GM18870 (cell line): Measurements from ENCODE around the gene NAXE.
"Not testable (repeated sequence)": the region's sequence is repeated elsewhere in the genome, so short reads cannot be mapped to it uniquely, and the experiment has no call there.

Source experiments
- ATAC-seq: cut with Tn5 transposase; IDR thresholded peaks from one replicate; pipeline ENCODE4 v1.9.1; 2021; ENCODE audit warnings: moderate library complexity; ENCODE audit not compliant: unreplicated experiment

NAXE gene

GRCh38 chr1:156622581-156623297, 31.2 kb downstream of the NAXE start:
- no peak for ATAC-seq

DNA sequence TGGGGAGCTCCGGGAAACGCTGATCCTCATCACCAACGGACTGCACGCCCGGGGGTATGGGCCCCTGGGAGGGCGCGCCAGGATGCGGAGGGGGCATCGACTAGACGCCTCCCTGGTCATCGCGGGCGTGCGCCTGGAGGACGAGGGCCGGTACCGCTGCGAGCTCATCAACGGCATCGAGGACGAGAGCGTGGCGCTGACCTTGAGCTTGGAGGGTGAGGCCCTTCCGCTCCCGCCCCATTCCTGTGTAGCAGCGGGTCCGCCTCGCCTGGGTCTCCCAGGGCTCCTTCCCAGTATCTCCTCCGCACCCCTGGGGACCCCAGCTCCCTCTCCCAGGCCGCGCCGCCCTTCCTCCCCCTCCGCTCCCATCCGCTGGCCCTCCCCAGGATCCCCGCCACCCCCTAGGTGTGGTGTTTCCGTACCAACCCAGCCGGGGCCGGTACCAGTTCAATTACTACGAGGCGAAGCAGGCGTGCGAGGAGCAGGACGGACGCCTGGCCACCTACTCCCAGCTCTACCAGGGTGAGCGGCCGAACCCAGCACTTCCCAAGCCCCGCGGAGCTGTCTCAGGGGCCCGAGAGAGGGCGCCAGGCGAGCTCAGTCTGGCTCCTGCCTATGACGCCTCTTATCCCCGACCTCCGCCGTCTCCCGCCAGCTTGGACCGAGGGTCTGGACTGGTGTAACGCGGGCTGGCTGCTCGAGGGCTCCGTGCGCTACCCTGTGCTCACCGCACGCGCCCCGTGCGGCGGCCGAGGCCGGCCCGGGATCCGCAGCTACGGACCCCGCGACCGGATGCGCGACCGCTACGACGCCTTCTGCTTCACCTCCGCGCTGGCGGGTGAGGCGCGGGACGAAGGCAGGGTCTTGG, 32.6 kb downstream of the NAXE start:
- no peak for ATAC-seq

DNA sequence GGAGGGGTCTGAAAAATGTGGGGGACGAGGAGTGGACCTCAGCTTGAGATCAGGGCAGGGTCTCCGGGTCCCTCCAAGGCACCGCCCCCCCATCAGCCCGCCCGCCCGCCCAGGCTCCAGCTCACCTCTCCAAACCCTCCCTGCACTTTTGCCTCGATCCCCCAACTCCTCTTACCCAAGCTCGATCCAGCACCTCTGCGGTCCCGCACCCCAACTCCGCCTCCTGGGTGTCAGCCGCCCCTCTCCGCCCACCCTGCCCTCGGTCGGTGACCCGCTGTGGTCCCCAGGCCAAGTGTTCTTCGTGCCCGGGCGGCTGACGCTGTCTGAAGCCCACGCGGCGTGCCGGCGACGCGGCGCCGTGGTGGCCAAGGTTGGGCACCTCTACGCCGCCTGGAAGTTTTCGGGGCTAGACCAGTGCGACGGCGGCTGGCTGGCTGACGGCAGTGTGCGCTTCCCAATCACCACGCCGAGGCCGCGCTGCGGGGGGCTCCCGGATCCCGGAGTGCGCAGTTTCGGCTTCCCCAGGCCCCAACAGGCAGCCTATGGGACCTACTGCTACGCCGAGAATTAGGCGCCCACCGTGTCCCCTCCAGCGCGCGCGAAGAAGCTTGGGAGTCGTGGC, 33.3 kb downstream of the NAXE start:
- ATAC-seq, result no peak

DNA sequence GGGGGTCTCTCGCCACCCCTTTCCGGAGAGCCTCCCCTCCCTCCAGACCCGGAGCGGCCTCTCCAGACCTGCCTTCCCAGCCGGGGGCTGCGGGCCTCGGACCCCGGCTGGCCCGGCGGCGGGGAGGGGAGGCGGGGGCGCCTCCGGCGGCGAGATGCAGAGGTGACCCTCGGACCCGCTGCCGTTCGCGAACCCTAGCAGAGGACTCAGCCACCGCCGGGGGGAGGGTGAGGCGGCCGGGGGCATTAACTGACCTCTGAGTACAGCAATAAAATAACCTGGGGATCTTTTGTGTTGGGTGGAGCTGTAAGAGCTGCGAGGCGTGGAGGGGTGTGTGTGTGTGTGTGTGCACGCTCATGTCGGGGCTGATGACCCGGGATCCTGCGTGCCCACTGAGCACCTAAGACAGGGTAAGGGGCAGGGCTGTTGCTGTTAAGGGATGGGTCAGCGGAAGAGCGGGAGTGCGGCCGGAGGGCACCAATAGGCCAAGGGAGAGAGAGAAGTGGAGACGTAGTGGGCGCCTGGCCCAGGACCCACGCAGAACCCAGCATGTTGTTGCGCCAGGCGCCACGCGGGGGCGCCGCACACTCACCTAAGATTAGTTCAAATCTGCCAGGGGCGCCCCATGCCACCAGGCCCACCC, 34.0 kb downstream of the NAXE start:
- ATAC-seq, result no peak

DNA sequence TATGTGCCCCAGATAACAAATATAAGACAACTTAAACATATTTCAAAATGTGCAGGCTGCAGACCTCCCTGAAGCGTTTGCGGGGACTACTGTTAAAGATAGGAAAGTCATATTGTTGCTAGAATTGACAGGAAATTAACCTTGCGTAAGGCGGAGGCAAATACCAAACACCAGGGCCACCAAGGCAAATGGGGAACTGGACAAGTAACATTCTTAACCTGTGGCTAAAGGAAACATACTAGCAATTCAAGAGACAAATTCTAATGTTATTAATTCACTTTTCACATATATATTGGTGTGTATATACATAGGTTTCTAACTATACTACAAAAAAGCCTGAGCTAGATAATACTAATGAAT, 34.5 kb downstream of the NAXE start:
- no peak for ATAC-seq

DNA sequence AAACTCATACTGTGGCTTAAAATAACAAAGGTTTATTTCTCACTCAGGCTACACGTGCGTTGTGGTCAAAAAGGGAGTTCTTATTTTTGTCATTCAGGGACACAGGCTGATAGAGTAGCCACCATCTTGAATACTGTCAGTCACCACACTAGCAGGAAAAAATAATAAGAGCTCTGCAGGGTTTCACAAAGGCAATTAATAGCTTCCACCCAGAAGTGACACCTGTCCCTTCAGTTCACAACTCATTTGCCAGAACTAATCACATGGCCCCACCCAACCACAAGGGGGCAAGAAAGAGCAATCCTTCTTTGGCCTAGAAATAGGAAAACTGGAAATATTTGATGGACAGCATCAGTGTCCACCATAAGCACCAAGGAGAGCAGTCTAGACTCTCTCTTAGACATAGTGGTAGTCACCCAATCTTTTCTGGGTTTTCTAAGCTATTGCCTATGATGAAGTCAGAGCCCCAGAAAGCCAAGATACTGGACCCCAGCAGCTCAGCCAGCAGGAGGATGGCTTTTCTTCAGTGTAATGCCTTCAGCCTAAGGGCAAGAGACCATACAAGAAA, 35.8 kb downstream of the NAXE start:
- ATAC-seq, result no peak

- no peak for ATAC-seq
Observed at GRCh38 chr1:156629823-156630449, 38.4 kb downstream of the NAXE start.

DNA sequence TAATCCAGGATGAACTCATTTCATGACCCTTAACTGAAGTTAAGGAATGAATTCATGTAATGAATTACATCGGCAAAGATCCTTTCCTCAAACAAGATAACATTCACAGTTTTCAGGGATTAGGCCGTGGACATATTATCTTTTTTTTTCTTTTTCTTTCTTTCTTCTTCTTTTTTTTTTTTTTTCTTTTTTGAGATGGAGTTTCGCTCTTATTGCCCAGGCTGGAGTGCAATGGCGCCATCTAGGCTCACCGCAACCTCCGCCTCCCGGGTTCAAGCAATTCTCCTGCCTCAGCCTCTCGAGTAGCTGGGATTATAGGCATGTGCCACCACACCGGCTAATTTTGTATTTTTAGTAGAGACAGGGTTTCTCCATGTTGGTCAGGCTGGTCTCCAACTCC, 39.6 kb downstream of the NAXE start:
- ATAC-seq, result not testable (repeated sequence)

- no peak for ATAC-seq
Observed at GRCh38 chr1:156632355-156632754, 40.8 kb downstream of the NAXE start.

DNA sequence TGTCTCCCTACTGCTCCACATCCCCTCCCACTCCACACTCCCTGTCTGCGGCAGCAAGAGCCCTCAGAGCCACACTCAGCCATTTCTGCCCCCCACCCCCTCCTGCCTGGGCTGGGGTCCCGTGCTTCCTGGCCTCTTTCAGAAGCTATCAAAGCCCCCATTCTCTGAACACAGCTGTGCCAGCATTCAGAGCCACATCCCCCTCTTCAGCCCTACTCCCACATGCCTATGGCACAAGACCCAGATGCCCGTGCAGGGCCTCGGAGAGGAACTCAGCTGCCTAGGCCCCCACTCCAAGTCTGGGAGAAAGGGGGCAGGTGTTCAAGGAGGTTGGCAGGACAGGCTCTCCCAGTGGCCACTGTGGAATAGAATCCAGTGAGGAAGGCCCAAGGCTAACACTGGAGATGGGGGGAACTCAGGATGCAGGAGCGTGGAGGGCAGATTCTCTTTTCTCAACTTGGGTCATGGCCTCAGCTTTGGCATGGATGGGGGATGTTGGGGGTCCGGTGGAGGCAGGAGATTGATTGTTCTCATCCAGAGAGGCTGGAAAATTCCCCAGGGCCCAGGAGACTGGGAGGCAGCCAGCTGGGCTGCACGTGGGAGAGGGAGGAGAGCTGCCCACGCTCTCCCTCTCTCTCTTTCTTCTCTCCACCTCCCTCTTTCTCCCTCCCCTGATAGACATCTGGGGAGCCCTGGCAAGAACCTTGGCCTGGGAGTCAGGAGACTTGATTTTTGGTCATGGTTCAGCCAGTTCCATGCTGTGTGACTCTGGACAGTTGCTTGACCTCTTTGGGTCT, 46.8 kb downstream of the NAXE start:
- no peak for ATAC-seq

DNA sequence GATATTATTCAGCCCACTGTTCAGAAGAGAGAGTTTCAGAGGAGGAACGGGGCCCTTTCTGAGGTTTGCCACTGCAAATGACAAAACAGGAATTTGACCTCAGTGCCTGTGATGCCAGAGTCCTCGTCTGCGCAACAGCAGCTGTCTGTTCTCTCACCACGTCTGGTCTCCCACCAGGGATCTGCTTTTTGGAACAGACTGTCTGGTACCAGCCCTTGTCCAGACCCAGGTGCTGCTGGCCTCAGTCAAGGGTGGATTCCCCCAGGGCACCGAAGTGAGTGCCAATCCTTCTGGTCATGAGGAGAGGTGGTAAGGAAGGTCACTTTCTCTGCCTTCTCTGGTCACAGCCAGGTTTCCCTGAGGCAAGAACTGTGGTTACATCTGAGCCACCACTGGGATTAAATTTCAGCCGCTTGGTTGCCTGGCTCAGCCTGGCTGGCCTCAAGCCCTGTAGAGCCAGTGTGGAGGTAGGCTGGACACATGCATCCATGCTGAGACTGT, 48.1 kb downstream of the NAXE start:
- ATAC-seq, result no peak

DNA sequence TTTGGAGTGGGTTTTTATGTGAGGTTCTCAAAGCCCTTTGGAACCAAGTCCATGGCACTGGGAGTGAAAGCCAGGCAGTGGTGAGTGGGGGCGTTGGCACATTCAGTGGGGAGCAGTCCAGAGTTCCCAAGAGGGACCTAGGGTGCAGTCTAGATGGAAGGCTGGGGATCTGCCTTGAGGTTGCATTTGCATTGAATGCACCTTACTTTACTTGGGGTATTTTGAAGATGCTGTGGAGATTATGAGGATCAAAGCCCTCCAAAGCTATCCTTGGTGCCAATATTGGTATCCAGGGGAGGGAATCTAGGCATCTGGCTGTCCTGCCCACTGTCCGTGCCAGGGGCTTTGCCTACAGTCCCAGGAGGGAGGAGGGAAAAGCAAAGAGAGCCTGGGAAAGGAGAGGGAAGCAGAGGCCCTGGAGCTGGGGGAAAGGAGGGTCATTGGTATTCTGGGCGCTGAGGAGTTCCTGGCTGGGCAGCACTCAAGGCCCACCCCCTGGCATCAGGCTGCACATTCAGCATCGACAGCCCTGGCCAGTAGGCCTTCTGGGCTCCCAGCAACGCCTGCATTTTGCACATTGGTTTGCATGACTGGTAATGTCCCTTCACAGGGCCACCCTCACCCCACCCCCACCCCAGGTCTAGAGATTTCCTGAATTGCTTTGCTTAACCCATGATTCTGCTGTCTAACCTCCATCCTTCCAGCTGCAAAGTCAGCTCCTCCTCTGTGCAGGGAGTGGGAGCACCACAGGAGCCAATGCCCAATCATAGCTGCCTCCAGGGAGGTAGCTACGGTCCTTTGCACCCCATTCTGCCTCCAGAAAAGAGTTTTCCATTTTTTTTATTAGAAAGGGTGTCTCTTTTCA, 49.5 kb downstream of the NAXE start:
- ATAC-seq, result no peak

GRCh38 chr1:156641761-156642264, 50.2 kb downstream of the NAXE start, which contains the start of gene BCAN:
TSS of gene BCAN (plus strand) at chr1:156642117. CDS start at chr1:156646055, 3,938 bp downstream.
- no peak for ATAC-seq

DNA sequence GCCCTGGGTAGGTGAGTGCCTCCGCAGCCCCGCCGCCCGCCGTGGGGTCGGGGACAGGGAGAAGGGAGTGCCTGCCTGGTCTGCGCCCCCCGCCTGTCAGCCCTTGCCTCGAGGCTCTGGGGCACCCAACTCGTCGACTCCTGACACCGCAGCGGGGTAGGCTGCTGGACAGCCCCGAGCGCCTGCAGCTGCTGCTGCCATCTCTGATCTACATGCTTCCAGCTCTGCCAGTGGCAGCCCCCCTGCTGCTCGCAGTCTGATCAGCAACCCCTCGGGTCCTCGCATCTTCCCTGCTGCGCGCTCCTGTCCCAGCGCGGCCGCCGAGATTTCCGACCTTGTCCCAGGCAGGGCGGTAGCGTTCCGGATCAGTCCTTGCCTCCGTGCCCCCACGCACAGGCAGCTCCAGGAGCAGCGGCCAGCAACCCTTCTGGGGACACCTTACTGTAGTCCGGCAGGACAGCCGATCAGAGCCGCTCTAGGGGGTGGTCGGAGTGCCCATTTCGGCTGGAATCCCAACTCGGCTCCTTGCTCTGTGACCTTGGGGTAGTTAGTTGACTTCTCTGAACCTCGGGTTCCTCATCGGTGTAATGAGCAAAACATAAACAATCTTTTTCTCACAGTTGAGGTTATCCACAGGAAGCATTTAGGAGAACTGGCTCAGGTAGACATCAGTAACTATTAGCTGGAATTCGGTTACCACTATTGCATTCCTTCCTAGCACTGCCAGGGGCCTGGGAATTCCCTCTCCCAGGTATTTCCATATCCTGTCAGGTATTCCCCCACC, 50.9 kb downstream of the NAXE start:
- ATAC-seq, result no peak

- no peak for ATAC-seq
Observed at GRCh38 chr1:156643049-156643777, 51.6 kb downstream of the NAXE start.

DNA sequence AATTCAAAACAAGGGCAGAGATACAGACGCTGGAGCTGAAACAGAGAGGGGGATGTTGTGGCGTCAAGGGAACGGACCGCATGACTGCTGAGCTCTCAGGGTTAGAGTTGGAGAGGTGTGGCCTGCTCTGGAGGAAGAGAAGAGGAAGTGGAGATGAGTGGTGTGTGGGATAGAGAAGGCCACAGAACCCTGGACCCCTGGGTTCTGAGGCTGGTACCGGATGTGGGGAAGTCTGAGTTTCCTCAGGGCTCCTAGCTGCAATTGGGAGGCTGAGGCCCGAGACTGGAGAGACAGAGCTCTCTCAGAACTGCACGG, 52.2 kb downstream of the NAXE start:
- ATAC-seq, result no peak
